Caco-2 (cell line): ENCODE data around the gene GRAMD2B. TPM values are rescaled to one million over a fixed set of nuclear protein-coding genes. Genes with fewer than 3 reads are reported as not detected.

Source experiments
- BruUV-seq: library from RNA; stranded (reverse); fragments of 400-500 nt; replicated peaks from 2 replicates; lab custom pipeline; 2021; lab: Mats Ljungman, UMichigan
- CTCF ChIA-PET: fragments of 300-600 bp; sonication (Branson Sonifier 250); formaldehyde crosslinking; loops from one replicate; lab custom pipeline; 2022; ENCODE audit warnings: antibody characterized with exemption; lab: Charles Lee
- POLR2A ChIA-PET: fragments of 300-600 bp; sonication (Branson Sonifier 250); formaldehyde crosslinking; loops from one replicate; lab custom pipeline; 2022; ENCODE audit warnings: antibody characterized with exemption; lab: Charles Lee
- DNase-seq, 2 experiments: peaks; one replicate each; pipeline versions ENCODE4 v3.0.0 to v3.0.0-alpha.2; 2020 to 2022
- H3K27me3 ChIP-seq: replicated peaks from 2 replicates; pipeline ENCODE4 v1.6.0; 2011; ENCODE audit warnings: low read length; ENCODE audit not compliant: control insufficient read depth, insufficient read depth
- H3K36me3 ChIP-seq: 2 replicates; pipeline ENCODE4 v1.5.1; 2011; ENCODE audit warnings: low read length; ENCODE audit not compliant: control insufficient read depth, insufficient read depth
- H3K4me1 ChIP-seq: fragments of 250-450 bp; sonication (Bioruptor Pico); 2 replicates; pipeline ENCODE4 v1.5.1; 2020; ENCODE audit warnings: mild to moderate bottlenecking
- H3K4me3 ChIP-seq: 2 replicates; pipeline ENCODE4 v1.5.1; 2011; ENCODE audit warnings: low read depth, mild to moderate bottlenecking, control low read depth, low read length
- H3K9me3 ChIP-seq: fragments of 250-450 bp; sonication (Bioruptor Pico); 2 replicates; pipeline ENCODE4 v1.5.1; 2020; ENCODE audit warnings: mild to moderate bottlenecking, moderate library complexity
- H3K27ac Mint-ChIP-seq: one replicate; pipeline ENCODE4 v1.8.0; 2022; ENCODE audit warnings: mixed read lengths; ENCODE audit not compliant: unreplicated experiment
- H3K27me3 Mint-ChIP-seq: one replicate; pipeline ENCODE4 v1.8.0; 2022; ENCODE audit warnings: mixed read lengths; ENCODE audit not compliant: insufficient read depth, unreplicated experiment
- H3K36me3 Mint-ChIP-seq: one replicate; pipeline ENCODE4 v1.8.0; 2022; ENCODE audit warnings: mild to moderate bottlenecking, mixed read lengths; ENCODE audit not compliant: insufficient read depth, unreplicated experiment
- H3K4me1 Mint-ChIP-seq: one replicate; pipeline ENCODE4 v1.8.0; 2022; ENCODE audit warnings: low read depth, mixed read lengths; ENCODE audit not compliant: unreplicated experiment
- H3K4me3 Mint-ChIP-seq: one replicate; pipeline ENCODE4 v1.8.0; 2022; ENCODE audit warnings: mild to moderate bottlenecking, moderate library complexity, mixed read lengths; ENCODE audit not compliant: unreplicated experiment
- H3K9me3 Mint-ChIP-seq: one replicate; pipeline ENCODE4 v1.8.0; 2022; ENCODE audit warnings: mixed read lengths; ENCODE audit not compliant: unreplicated experiment
- intact Hi-C: fragments of 100-400 bp; cut with micrococcal nuclease; formaldehyde crosslinking; loops from one replicate; pipeline ENCODE4 v1.10.0; 2022; ENCODE audit not compliant: unreplicated experiment
- total RNA-seq: library from RNA; stranded (reverse); gene quantifications from 2 replicates; pipeline ENCODE4 v1.2.3, GENCODE V29; 2022
- TF ChIP-seq, protein P1 (sequence below), 2 experiments: fragments of 200-600 bp in 1 of 2; IDR thresholded peaks; 1 replicate in 1 of 2; 2 replicates in 1 of 2; pipeline versions ENCODE4 v1.5.1 to v1.8.0; 2011 to 2022; ENCODE audit warnings: antibody characterized with exemption in 1 of 2, control low read depth in 1 of 2, inconsistent platforms in 1 of 2, low read depth in 1 of 2, low read length in 1 of 2, mild to moderate bottlenecking in 1 of 2, moderate library complexity in 1 of 2; ENCODE audit not compliant: insufficient read depth in 1 of 2, severe bottlenecking in 1 of 2, unreplicated experiment in 1 of 2

The GRAMD2B gene
- total RNA-seq, 1 experiment from 2014 or later, result 3.0 TPM

DNA sequence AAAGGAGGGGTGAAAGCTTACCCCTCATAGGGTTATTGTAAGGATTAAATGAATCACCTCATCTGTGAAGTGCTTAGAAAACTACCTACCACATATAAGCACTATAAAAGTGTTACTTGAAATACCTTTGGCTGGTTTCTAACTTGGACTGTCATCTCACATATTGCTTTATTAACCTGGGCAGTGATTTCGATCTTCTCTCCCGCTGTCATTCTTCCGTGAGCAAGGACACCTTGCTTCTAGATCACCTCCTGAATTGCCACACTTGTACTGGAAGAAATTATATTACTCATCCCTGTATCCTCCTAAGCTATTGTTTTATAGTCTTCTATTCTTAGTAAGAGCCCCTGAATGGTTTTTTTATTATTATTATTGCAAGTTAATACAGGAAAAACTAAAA, 34.0 kb upstream of the GRAMD2B start:
- H3K4me3 ChIP-seq, result no peak overlapping the region
- no peaks in the 10 kb centered on the region for H3K4me1 Mint-ChIP-seq
- no peak overlapping the region for H3K4me3 Mint-ChIP-seq
- H3K27me3 ChIP-seq, result no peaks in the 10 kb centered on the region
- no TSS peak for BruUV-seq
- H3K36me3 ChIP-seq, result no peaks in the 10 kb centered on the region
- no peak overlapping the region for H3K27ac Mint-ChIP-seq
- TF ChIP-seq, protein P1, sequence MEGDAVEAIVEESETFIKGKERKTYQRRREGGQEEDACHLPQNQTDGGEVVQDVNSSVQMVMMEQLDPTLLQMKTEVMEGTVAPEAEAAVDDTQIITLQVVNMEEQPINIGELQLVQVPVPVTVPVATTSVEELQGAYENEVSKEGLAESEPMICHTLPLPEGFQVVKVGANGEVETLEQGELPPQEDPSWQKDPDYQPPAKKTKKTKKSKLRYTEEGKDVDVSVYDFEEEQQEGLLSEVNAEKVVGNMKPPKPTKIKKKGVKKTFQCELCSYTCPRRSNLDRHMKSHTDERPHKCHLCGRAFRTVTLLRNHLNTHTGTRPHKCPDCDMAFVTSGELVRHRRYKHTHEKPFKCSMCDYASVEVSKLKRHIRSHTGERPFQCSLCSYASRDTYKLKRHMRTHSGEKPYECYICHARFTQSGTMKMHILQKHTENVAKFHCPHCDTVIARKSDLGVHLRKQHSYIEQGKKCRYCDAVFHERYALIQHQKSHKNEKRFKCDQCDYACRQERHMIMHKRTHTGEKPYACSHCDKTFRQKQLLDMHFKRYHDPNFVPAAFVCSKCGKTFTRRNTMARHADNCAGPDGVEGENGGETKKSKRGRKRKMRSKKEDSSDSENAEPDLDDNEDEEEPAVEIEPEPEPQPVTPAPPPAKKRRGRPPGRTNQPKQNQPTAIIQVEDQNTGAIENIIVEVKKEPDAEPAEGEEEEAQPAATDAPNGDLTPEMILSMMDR (IDR thresholded peaks at IDR 0.05; ENCODE audit: insufficient read depth in 1 of 2, low read depth in 1 of 2, low read length in 1 of 2, severe bottlenecking in 1 of 2, unreplicated experiment in 1 of 2), result no peak
- DNase-seq, result no peak
- no peaks in the 10 kb centered on the region for H3K4me1 ChIP-seq
- POLR2A ChIA-PET, result no interaction called here
- CTCF ChIA-PET, result no interaction called here
- H3K27me3 Mint-ChIP-seq, result no peaks in the 10 kb centered on the region
- no peaks in the 10 kb centered on the region for H3K36me3 Mint-ChIP-seq
- H3K9me3 Mint-ChIP-seq, result no peaks in the 10 kb centered on the region
- no peaks in the 10 kb centered on the region for H3K9me3 ChIP-seq
- intact Hi-C loops, result no loop called here

DNA sequence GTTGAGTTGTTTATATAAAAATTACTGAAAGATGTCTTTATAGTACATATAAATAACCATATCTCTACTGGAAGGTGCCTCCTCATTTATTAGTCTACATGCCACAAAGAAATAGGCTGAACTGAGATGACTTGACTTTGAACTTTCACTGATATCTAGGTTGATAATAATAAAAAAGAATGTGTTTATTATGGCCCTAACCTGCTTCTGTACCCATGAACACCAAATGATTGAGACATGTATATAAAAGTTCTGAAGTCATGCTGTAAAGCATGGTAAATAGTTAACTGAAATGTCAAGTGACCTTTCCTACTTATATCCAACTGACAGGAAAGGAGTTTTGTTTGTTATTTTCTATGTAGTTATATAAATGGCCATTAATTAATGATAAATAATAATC, 33.2 kb upstream of the GRAMD2B start:
- Histone ChIP-seq H3K36me3 (no peaks in the 10 kb centered on the region), H3K4me1 (no peaks in the 10 kb centered on the region), H3K4me3 (no peak overlapping the region), H3K9me3 (no peaks in the 10 kb centered on the region), H3K27me3 (no peaks in the 10 kb centered on the region)
- no TSS peak for BruUV-seq
- H3K9me3 Mint-ChIP-seq, result no peaks in the 10 kb centered on the region
- intact Hi-C loops, result no loop called here
- no peaks in the 10 kb centered on the region for H3K4me1 Mint-ChIP-seq
- ChIA-PET CTCF (no interaction called here), POLR2A (no interaction called here)
- TF ChIP-seq, protein P1 (IDR thresholded peaks at IDR 0.05; ENCODE audit: insufficient read depth in 1 of 2, low read depth in 1 of 2, low read length in 1 of 2, severe bottlenecking in 1 of 2, unreplicated experiment in 1 of 2), result no peak
- no peak overlapping the region for H3K27ac Mint-ChIP-seq
- no peak overlapping the region for H3K4me3 Mint-ChIP-seq
- DNase-seq, result no peak
- no peaks in the 10 kb centered on the region for H3K36me3 Mint-ChIP-seq
- no peaks in the 10 kb centered on the region for H3K27me3 Mint-ChIP-seq

DNA sequence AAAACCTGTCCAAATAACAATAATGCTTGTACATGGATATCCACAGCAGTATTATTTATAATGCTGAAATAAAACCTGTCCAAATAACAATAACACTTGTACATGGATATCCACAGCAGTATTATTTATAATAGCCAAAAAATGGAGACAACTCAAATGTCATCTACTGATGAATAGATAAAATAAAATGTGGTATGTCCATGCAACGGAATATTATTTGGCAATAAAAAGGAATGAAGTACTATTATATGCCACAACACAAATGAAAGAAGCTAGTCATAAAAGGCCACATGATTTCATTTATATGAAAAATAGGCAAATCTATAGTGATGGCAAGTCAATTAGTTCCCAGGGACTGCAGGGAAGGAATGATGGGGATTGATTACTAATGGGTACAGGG, 31.8 kb upstream of the GRAMD2B start:
- Histone ChIP-seq H3K9me3 (no peaks in the 10 kb centered on the region), H3K4me3 (no peak overlapping the region), H3K4me1 (no peaks in the 10 kb centered on the region), H3K36me3 (no peaks in the 10 kb centered on the region), H3K27me3 (no peaks in the 10 kb centered on the region)
- Mint-ChIP-seq H3K4me1 (no peaks in the 10 kb centered on the region), H3K36me3 (no peaks in the 10 kb centered on the region), H3K27me3 (peaks cover 2% of the 10 kb centered on the region), H3K9me3 (no peaks in the 10 kb centered on the region), H3K4me3 (no peak overlapping the region), H3K27ac (no peak overlapping the region)
- intact Hi-C loops, result no loop called here
- ChIA-PET POLR2A (no interaction called here), CTCF (no interaction called here)
- TF ChIP-seq, protein P1 (IDR thresholded peaks at IDR 0.05; ENCODE audit: insufficient read depth in 1 of 2, low read depth in 1 of 2, low read length in 1 of 2, severe bottlenecking in 1 of 2, unreplicated experiment in 1 of 2), result no peak
- no peak for DNase-seq
- BruUV-seq, result no TSS peak
